GM12865 (cell line): ENCODE measurements around the gene STK17A.

Source experiments
- DNase-seq: peaks from one replicate; pipeline ENCODE4 v3.0.0; 2010; ENCODE audit warnings: low read depth
- H3K4me3 ChIP-seq: 2 replicates; pipeline ENCODE4 v1.5.1; 2011; ENCODE audit warnings: mild to moderate bottlenecking, low read depth, low read length, control low read depth
- CTCF ChIP-seq: IDR thresholded peaks from 2 replicates; pipeline ENCODE4 v1.5.1; 2011; ENCODE audit warnings: low read length, control low read depth, low read depth, inconsistent platforms; ENCODE audit not compliant: insufficient read depth; ENCODE audit errors: missing control alignments

STK17A gene

DNA sequence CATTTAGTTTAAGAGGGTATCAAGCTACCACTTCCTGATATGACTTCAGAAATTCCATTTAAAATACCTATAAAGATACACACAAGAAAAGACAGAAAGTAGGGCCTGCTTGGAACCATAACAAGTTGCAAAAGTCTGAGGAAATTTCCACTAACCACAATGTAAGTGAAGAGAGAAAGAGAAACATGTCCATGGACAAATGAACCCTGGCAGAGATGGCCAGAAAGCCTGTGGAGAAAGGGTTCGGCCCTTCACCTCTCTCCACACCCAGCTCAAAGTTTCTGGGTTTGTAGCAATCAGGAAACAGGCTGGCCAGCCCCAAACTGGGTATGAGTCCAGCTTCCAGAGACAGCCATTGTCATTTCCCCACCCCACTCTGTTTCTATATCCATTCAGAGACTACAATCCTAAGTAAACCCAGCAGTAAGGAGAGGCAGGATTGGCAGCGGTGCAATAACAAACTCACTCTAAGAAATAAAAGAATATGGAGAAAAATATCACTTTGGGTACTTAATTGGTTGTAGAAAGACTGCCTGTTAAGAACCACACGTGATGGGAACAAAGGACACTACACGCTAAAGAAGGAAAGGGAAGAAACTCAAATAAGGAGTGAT, 71.1 kb downstream of the STK17A start:
- TF ChIP-seq CTCF, result no peak
- no peak for DNase-seq
- no peak overlapping the region for H3K4me3 ChIP-seq

GRCh38 chr7:43655584-43655983, 72.7 kb downstream of the STK17A start:
- no peak for DNase-seq
- no peak for TF ChIP-seq CTCF
- no peak overlapping the region for H3K4me3 ChIP-seq

DNA sequence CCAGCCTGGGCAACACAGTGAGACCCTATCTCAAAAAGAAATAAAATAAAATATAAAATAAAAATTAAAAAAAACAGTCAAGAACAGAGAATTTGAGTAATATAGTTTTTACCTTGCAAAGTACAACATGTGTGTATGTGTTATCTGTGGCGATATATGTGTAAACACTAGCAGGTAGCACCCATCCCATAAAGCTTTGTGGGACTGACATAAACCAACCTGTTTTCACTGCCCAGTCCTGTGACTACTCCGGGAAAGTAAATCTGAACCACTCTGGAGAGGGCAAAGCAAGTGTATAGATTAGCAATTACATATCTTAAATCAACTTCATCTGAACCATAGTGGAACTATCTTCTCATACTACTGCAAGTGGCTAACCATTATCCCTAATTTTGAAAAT, 74.1 kb downstream of the STK17A start:
- no peak for DNase-seq
- H3K4me3 ChIP-seq, result no peak overlapping the region
- no peak for TF ChIP-seq CTCF

- no peak overlapping the region for H3K4me3 ChIP-seq
- DNase-seq, result peak; percentile 70
- no peak for TF ChIP-seq CTCF
These were observed 76.0 kb downstream of the STK17A start for GRCh38 chr7:43658718-43659548.

- DNase-seq, result no peak
- H3K4me3 ChIP-seq, result no peak overlapping the region
- no peak for TF ChIP-seq CTCF
These were observed 76.6 kb downstream of the STK17A start for GRCh38 chr7:43659549-43659896.

- TF ChIP-seq CTCF, result no peak
- no peak for DNase-seq
- H3K4me3 ChIP-seq, result no peak overlapping the region
These were observed 77.2 kb downstream of the STK17A start for GRCh38 chr7:43660141-43660540.

- no peak overlapping the region for H3K4me3 ChIP-seq
- no peak for TF ChIP-seq CTCF
- DNase-seq, result no peak
These were observed 81.8 kb downstream of the STK17A start for GRCh38 chr7:43664681-43665080.
